ENCODE data around the gene LRRN1. TPM values are rescaled to one million over a fixed set of nuclear protein-coding genes. Genes with fewer than 3 reads are reported as not detected.
"Not testable (repeated sequence)": the region's sequence is repeated elsewhere in the genome, so short reads cannot be mapped to it uniquely, and the experiment has no call there.

LRRN1 gene
- total RNA-seq, 5 donors from 2014 or later (not counting 1 experiment from before 2014, with no cell fraction given): 0.20 to 7.8 (median 1.2) TPM

GRCh38 chr3:3860235-3860634 is 61.0 kb downstream of the LRRN1 start:
- Mint-ChIP-seq H3K36me3 (no peaks in the 10 kb centered on the region), H3K9me3 (peaks cover 0 to under 1% (median 0%) of the 10 kb centered on the region in 3 donors), H3K27me3 (no peaks in the 10 kb centered on the region), H3K4me3 (no peak overlapping the region), H3K27ac (no peak overlapping the region), H3K4me1 (no peaks in the 10 kb centered on the region)
- H3K27ac ChIP-seq (ENCODE audit: low read length): no peak overlapping the region
- H3K36me3 ChIP-seq (ENCODE audit: control insufficient read depth in 2 of 2, extremely low read depth in 1 of 2, insufficient read depth in 1 of 2, low read length in 1 of 2): no peaks in the 10 kb centered on the region
- H3K27me3 ChIP-seq (replicated peaks in 1 of 2; ENCODE audit: control insufficient read depth in 2 of 2, extremely low read depth in 1 of 2, insufficient read depth in 2 of 2, low read length in 1 of 2): no peaks in the 10 kb centered on the region
- ATAC-seq (replicated peaks in 1 of 4) (no peak), DNase-seq (no peak)
- H3K4me3 ChIP-seq (ENCODE audit: control insufficient read depth in 1 of 2, extremely low read depth in 1 of 2, low read length in 1 of 2): no peak overlapping the region
- CTCF ChIA-PET: no interaction called here
- no peaks in the 10 kb centered on the region for H3K9me3 ChIP-seq
- WGBS (ENCODE audit: insufficient coverage): no CpG with 5 or more reads among the region's 2 CpGs
- no peaks in the 10 kb centered on the region for H3K4me1 ChIP-seq (ENCODE audit: control insufficient read depth in 1 of 2, extremely low read depth in 1 of 2, insufficient read depth in 2 of 2, low read length in 2 of 2)
- POLR2A ChIA-PET: no interaction called here

- WGBS (ENCODE audit: insufficient coverage): 69% methylated on average over 2 of the region's 5 CpGs
- CTCF ChIA-PET: no interaction called here
These were observed 63.3 kb downstream of the LRRN1 start for GRCh38 chr3:3862534-3862933.

GRCh38 chr3:3875491-3875890 is 76.3 kb downstream of the LRRN1 start:
- Mint-ChIP-seq H3K36me3 (no peaks in the 10 kb centered on the region), H3K4me1 (no peaks in the 10 kb centered on the region), H3K27ac (no peak overlapping the region), H3K27me3 (no peaks in the 10 kb centered on the region), H3K4me3 (no peak overlapping the region), H3K9me3 (peaks cover 0 to 4% (median 0%) of the 10 kb centered on the region in 3 donors)
- no peaks in the 10 kb centered on the region for H3K36me3 ChIP-seq (ENCODE audit: control insufficient read depth in 2 of 2, extremely low read depth in 1 of 2, insufficient read depth in 1 of 2, low read length in 1 of 2)
- no peaks in the 10 kb centered on the region for H3K4me1 ChIP-seq (ENCODE audit: control insufficient read depth in 1 of 2, extremely low read depth in 1 of 2, insufficient read depth in 2 of 2, low read length in 2 of 2)
- ChIA-PET CTCF (no interaction called here), POLR2A (no interaction called here)
- 83% methylated on average over 3 of the region's 8 CpGs for WGBS (ENCODE audit: insufficient coverage)
- H3K27ac ChIP-seq (ENCODE audit: low read length): no peak overlapping the region
- H3K27me3 ChIP-seq (replicated peaks in 1 of 2; ENCODE audit: control insufficient read depth in 2 of 2, extremely low read depth in 1 of 2, insufficient read depth in 2 of 2, low read length in 1 of 2): no peaks in the 10 kb centered on the region
- DNase-seq (no peak), ATAC-seq (replicated peaks in 1 of 4) (no peak)
- H3K4me3 ChIP-seq (ENCODE audit: control insufficient read depth in 1 of 2, extremely low read depth in 1 of 2, low read length in 1 of 2): no peak overlapping the region
- H3K9me3 ChIP-seq: no peaks in the 10 kb centered on the region

More at GRCh38 chr3:3862534-3862933, 63.3 kb downstream of the LRRN1 start:
- Mint-ChIP-seq H3K9me3 (peaks cover under 1 to 6% (median 5%) of the 10 kb centered on the region in 3 donors), H3K27ac (no peak overlapping the region), H3K27me3 (no peaks in the 10 kb centered on the region), H3K36me3 (no peaks in the 10 kb centered on the region), H3K4me3 (no peak overlapping the region), H3K4me1 (no peaks in the 10 kb centered on the region)
- Histone ChIP-seq H3K4me3 (ENCODE audit: control insufficient read depth in 1 of 2, extremely low read depth in 1 of 2, low read length in 1 of 2) (no peak overlapping the region), H3K9me3 (no peaks in the 10 kb centered on the region), H3K4me1 (ENCODE audit: control insufficient read depth in 1 of 2, extremely low read depth in 1 of 2, insufficient read depth in 2 of 2, low read length in 2 of 2) (no peaks in the 10 kb centered on the region), H3K27me3 (replicated peaks in 1 of 2; ENCODE audit: control insufficient read depth in 2 of 2, extremely low read depth in 1 of 2, insufficient read depth in 2 of 2, low read length in 1 of 2) (no peaks in the 10 kb centered on the region), H3K36me3 (ENCODE audit: control insufficient read depth in 2 of 2, extremely low read depth in 1 of 2, insufficient read depth in 1 of 2, low read length in 1 of 2) (no peaks in the 10 kb centered on the region), H3K27ac (ENCODE audit: low read length) (no peak overlapping the region)
- ATAC-seq (replicated peaks in 1 of 4) (no peak), DNase-seq (no peak)
- POLR2A ChIA-PET: no interaction called here

GRCh38 chr3:3881050-3881449 is 81.8 kb downstream of the LRRN1 start:
- ChIA-PET POLR2A (no interaction called here), CTCF (no interaction called here)
- Mint-ChIP-seq H3K4me3 (no peak overlapping the region), H3K27me3 (no peaks in the 10 kb centered on the region), H3K9me3 (peaks cover under 1 to 9% (median 8%) of the 10 kb centered on the region in 3 donors), H3K4me1 (no peaks in the 10 kb centered on the region), H3K36me3 (no peaks in the 10 kb centered on the region), H3K27ac (no peak overlapping the region)
- no peak for DNase-seq
- Histone ChIP-seq H3K36me3 (ENCODE audit: control insufficient read depth in 2 of 2, extremely low read depth in 1 of 2, insufficient read depth in 1 of 2, low read length in 1 of 2) (no peaks in the 10 kb centered on the region), H3K4me3 (ENCODE audit: control insufficient read depth in 1 of 2, extremely low read depth in 1 of 2, low read length in 1 of 2) (no peak overlapping the region), H3K4me1 (ENCODE audit: control insufficient read depth in 1 of 2, extremely low read depth in 1 of 2, insufficient read depth in 2 of 2, low read length in 2 of 2) (no peaks in the 10 kb centered on the region), H3K27ac (ENCODE audit: low read length) (no peak overlapping the region), H3K9me3 (no peaks in the 10 kb centered on the region), H3K27me3 (replicated peaks in 1 of 2; ENCODE audit: control insufficient read depth in 2 of 2, extremely low read depth in 1 of 2, insufficient read depth in 2 of 2, low read length in 1 of 2) (no peaks in the 10 kb centered on the region)
- no peak for ATAC-seq (replicated peaks in 1 of 4)
- WGBS (ENCODE audit: insufficient coverage): 80% methylated on average over 2 of the region's 7 CpGs

- H3K4me1 Mint-ChIP-seq; H3K4me3 ChIP-seq (ENCODE audit: control insufficient read depth in 1 of 2, extremely low read depth in 1 of 2, low read length in 1 of 2); ATAC-seq (replicated peaks in 1 of 4); CTCF ChIA-PET; DNase-seq; H3K4me3 Mint-ChIP-seq; H3K4me1 ChIP-seq (ENCODE audit: control insufficient read depth in 1 of 2, extremely low read depth in 1 of 2, insufficient read depth in 2 of 2, low read length in 2 of 2); H3K27ac ChIP-seq (ENCODE audit: low read length); H3K9me3 ChIP-seq; H3K27me3 ChIP-seq (replicated peaks in 1 of 2; ENCODE audit: control insufficient read depth in 2 of 2, extremely low read depth in 1 of 2, insufficient read depth in 2 of 2, low read length in 1 of 2); H3K27ac Mint-ChIP-seq; H3K36me3 Mint-ChIP-seq; H3K36me3 ChIP-seq (ENCODE audit: control insufficient read depth in 2 of 2, extremely low read depth in 1 of 2, insufficient read depth in 1 of 2, low read length in 1 of 2); POLR2A ChIA-PET; H3K27me3 Mint-ChIP-seq: not testable (repeated sequence)
- peaks cover 23 to 51% (median 33%) of the 10 kb centered on the region in 3 donors for H3K9me3 Mint-ChIP-seq
These were observed 88.1 kb downstream of the LRRN1 start for GRCh38 chr3:3887311-3887710.

- ChIA-PET CTCF (no interaction called here), POLR2A (no interaction called here)
- H3K9me3 ChIP-seq: no peaks in the 10 kb centered on the region
- H3K4me3 ChIP-seq (ENCODE audit: control insufficient read depth in 1 of 2, extremely low read depth in 1 of 2, low read length in 1 of 2): no peak overlapping the region
- no peaks in the 10 kb centered on the region for H3K27me3 ChIP-seq (replicated peaks in 1 of 2; ENCODE audit: control insufficient read depth in 2 of 2, extremely low read depth in 1 of 2, insufficient read depth in 2 of 2, low read length in 1 of 2)
- no peaks in the 10 kb centered on the region for H3K4me1 ChIP-seq (ENCODE audit: control insufficient read depth in 1 of 2, extremely low read depth in 1 of 2, insufficient read depth in 2 of 2, low read length in 2 of 2)
- H3K9me3 Mint-ChIP-seq: peaks cover 8 to 28% (median 20%) of the 10 kb centered on the region in 3 donors
- no CpG with 5 or more reads among the region's 4 CpGs for WGBS (ENCODE audit: insufficient coverage)
- no peaks in the 10 kb centered on the region for H3K36me3 ChIP-seq (ENCODE audit: control insufficient read depth in 2 of 2, extremely low read depth in 1 of 2, insufficient read depth in 1 of 2, low read length in 1 of 2)
- no peak overlapping the region for H3K4me3 Mint-ChIP-seq
- H3K27ac Mint-ChIP-seq: no peak overlapping the region
- ATAC-seq (replicated peaks in 1 of 4) (no peak), DNase-seq (no peak)
- H3K4me1 Mint-ChIP-seq: no peaks in the 10 kb centered on the region
- no peaks in the 10 kb centered on the region for H3K36me3 Mint-ChIP-seq
- H3K27ac ChIP-seq (ENCODE audit: low read length): no peak overlapping the region
- H3K27me3 Mint-ChIP-seq: no peaks in the 10 kb centered on the region
These were observed 94.4 kb downstream of the LRRN1 start for GRCh38 chr3:3893590-3893989.

Measured in T-cell (primary cell).